Ishikawa (cell line): ENCODE measurements around the gene KIFC3.

ENCODE experiments used
- CREB1 ChIP-seq: IDR thresholded peaks from 2 replicates; pipeline ENCODE4 v1.6.1; 2012; ENCODE audit warnings: low read depth
- EGR1 ChIP-seq: IDR thresholded peaks from 2 replicates; pipeline ENCODE4 v1.6.1; 2012
- EP300 ChIP-seq: IDR thresholded peaks from 2 replicates; pipeline ENCODE4 v1.6.1; 2012; ENCODE audit warnings: borderline replicate concordance
- FOXM1 ChIP-seq: IDR thresholded peaks from 2 replicates; pipeline ENCODE4 v1.6.1; 2012; ENCODE audit warnings: low read depth, borderline replicate concordance
- TAF1 ChIP-seq: IDR thresholded peaks from 2 replicates; pipeline ENCODE4 v1.6.1; 2012; ENCODE audit warnings: low read depth, mild to moderate bottlenecking
- TCF12 ChIP-seq: IDR thresholded peaks from 2 replicates; pipeline ENCODE4 v1.6.1; 2012; ENCODE audit warnings: low read depth
- TEAD4 ChIP-seq: IDR thresholded peaks from 2 replicates; pipeline ENCODE4 v1.6.1; 2012
- YY1 ChIP-seq: IDR thresholded peaks from 2 replicates; pipeline ENCODE4 v1.6.1; 2012; ENCODE audit warnings: low read depth
- TF ChIP-seq, protein P1 (sequence below): IDR thresholded peaks from 2 replicates; pipeline ENCODE4 v1.6.1; 2012; ENCODE audit warnings: low read depth, mild to moderate bottlenecking
- TF ChIP-seq, protein P2 (sequence below): IDR thresholded peaks from 2 replicates; pipeline ENCODE4 v1.6.1; 2012

- TF ChIP-seq EP300 (no peak), TAF1 (no peak), FOXM1 (no peak), CREB1 (no peak), TCF12 (no peak), EGR1 (no peak), YY1 (no peak), TEAD4 (no peak)
- TF ChIP-seq, protein P1, sequence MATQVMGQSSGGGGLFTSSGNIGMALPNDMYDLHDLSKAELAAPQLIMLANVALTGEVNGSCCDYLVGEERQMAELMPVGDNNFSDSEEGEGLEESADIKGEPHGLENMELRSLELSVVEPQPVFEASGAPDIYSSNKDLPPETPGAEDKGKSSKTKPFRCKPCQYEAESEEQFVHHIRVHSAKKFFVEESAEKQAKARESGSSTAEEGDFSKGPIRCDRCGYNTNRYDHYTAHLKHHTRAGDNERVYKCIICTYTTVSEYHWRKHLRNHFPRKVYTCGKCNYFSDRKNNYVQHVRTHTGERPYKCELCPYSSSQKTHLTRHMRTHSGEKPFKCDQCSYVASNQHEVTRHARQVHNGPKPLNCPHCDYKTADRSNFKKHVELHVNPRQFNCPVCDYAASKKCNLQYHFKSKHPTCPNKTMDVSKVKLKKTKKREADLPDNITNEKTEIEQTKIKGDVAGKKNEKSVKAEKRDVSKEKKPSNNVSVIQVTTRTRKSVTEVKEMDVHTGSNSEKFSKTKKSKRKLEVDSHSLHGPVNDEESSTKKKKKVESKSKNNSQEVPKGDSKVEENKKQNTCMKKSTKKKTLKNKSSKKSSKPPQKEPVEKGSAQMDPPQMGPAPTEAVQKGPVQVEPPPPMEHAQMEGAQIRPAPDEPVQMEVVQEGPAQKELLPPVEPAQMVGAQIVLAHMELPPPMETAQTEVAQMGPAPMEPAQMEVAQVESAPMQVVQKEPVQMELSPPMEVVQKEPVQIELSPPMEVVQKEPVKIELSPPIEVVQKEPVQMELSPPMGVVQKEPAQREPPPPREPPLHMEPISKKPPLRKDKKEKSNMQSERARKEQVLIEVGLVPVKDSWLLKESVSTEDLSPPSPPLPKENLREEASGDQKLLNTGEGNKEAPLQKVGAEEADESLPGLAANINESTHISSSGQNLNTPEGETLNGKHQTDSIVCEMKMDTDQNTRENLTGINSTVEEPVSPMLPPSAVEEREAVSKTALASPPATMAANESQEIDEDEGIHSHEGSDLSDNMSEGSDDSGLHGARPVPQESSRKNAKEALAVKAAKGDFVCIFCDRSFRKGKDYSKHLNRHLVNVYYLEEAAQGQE, result no peak
- TF ChIP-seq, protein P2, sequence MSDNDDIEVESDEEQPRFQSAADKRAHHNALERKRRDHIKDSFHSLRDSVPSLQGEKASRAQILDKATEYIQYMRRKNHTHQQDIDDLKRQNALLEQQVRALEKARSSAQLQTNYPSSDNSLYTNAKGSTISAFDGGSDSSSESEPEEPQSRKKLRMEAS, result no peak
These were observed 5.1 kb downstream of the KIFC3 start for GRCh38 chr16:57797216-57797525.
